HG02610 (cell line): ENCODE measurements around the gene PPM1A.

Experiments
- ATAC-seq: cut with Tn5 transposase; IDR thresholded peaks from one replicate; pipeline ENCODE4 v1.9.1; 2021; ENCODE audit warnings: mild to moderate bottlenecking, moderate library complexity; ENCODE audit not compliant: unreplicated experiment

PPM1A gene

DNA sequence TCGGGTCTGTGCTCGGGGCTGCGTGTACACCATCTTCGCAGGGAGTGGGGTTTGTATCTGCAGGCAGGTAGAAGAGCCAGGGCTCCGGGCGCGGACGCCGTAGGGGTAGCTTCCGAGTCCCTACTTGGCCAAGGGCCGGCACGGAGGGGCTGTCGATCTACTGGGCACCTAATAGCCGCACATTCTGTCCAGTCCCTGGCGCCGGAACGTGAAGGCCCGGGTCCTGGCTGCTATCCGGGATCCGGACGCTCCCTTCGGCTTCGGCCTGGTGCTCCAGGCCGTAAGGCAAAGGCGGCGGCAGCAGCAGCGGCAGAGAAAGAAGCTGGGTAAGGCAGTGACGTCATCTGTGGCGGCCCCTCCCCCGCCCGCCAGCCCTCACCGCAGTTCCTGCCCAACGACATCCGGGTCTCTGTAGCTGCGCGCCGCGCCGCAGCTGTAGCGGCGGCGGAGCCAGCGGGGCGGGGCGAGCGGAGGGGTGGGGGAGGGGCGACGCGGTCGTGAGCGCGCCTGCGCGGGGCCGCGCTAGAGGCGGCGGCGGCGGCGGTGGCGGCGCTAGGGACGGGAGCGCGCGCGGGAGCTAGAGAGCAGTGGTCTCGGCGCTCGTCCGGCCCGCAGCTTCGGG lies at the start of gene PPM1A:
Gene PPM1A (plus strand): TSS at position 525 of the 622 bp plus-strand sequence. CDS start 33,483 bp downstream, outside the sequence.
- ATAC-seq: peak; percentile 67

DNA sequence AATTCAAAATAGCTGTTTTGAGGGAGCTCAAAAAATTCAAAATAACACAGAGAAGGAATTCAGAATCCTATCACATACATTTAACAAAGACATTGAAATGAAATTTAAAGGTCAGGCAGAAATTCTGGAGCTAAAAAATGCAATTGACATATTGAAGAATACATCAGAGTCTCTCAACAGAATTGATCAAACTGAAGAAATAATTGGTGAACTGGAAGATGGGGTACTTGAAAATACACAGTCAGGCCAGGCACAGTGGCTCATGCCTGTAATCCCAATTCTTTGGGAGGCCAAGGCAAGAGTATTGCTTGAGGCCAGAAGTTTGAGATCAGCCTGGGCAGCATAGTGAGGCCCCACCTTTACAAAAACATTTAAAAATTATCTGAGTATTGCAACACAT lies 49.7 kb upstream of the PPM1A start:
- no peak for ATAC-seq

DNA sequence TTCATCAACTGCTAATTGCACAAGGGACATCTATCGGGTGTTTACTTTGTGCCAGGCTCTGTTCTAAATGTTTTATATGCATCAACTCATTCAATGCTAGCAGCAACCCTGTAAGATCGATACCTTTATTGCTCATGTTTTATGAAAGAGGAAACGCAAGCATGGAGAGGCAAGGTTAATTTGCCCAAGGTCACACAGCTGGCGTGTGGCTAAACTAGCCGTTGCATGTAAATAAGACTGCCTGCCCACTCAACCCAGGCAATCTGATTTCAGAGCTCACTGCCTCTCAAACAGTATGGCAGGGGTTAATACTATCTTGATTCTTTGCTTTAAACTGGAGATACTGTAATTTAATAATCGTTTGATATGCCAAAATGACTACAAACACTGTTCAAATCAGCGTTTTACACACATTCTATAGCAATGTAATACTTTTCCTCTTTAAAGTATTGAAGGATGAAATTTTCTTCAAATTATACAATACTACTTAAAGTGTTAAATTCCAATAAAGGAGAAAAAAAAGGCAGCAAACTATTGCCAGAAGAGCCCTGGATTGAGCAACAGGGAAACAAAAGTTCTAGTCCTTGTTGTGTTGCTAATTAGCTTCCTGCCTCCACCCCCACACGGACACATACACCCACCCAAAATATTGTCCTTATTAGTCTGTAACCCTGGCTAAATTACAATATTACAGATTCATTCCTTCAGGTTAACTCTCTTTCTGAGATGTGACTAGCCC lies 44.7 kb upstream of the PPM1A start:
- ATAC-seq: peak; percentile 62

DNA sequence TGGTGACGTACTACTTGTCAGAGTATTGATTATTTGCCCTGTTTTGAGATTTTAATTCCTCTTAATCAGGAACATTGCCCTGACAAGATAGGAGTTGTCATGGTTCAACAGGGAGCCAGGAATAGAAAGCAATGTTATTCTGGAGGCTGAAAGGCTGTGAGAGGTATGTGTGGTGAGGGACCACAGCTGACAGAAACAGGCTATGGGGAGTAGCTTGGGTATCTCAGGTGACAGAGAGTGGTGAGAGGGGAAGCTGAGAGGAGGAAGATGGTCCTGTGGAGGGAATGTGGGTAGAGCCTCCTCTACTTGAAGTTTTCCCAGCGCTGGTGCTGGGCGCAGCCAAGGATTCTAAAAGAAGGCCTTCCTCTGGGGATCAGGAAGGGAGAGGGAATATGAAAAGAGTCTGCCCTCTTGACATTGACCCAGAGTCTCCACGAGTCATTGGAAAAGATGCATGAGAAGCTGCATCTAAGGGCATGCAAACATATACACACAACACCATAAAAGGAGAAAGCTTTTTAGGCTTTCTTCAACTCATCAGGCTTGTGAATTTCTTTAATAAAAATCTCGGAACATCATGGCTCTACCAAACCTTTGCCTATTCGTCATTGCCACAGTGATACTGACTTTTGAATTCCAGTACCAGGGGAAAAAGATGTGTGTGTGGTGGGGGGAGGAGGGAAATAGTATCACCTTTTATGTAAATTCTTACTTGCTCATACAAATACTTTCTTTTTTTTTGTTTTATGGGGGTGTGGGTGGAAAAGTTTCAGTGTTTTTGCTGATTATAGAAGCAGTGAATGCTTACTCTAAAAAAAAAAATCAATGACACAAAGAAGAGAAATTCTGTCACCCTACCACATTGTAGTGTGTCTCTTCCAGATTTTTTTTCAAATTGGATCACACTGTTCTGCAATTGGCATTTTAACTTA lies 43.9 kb upstream of the PPM1A start:
- peak; percentile 44 for ATAC-seq

DNA sequence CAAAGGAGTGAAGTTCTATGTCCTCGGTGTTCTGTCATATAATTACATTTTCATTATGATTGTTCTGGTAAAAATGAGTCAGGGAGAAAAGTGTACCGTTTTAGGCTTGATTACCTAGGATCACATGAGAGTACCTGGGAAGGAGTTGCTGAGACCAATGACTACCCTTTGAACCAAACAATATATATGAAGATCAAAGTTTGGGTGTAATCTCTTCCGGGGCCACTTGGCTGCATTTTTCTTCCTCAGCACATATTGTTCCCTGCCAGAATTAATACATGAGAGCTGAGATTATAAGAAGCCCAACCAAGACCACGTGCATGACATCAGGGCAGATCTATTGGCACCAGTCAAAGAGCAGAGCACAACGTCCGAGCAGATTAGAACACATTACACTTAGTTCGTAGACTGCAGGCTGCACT lies 42.8 kb upstream of the PPM1A start:
- ATAC-seq: peak; percentile 23

DNA sequence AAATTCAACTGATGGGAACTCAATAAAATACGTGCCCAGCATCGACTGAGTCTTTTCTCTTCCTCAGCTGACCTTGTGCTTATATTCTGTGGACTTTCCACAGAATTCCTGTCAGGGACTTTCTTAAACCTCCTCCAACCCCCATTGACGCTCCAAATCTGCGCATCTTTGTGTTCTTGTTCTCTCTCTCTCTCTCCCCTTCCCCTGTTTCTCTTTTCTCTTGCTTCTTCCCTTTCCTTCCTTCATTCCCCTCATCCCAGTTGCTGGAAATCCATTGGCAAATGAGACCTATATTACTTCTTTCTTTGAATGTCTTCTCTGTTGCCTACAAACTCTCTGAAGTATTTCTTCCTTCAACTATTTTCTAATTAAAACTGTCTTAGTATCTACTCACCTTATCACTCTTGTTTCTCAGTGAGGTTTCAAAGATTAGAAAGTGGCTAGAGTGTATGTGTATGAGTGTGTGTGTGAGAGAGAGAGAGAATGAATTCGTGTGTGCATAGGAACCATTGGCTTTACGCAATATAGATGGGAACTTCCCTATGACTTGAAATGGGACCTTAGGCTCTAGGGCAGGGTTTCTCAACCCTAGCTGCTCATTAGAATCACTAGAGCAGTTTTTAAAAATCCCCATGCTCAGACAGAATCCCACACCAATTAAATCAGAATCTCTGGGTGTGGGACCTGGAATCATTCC lies 42.0 kb upstream of the PPM1A start:
- ATAC-seq: peak; percentile 68

DNA sequence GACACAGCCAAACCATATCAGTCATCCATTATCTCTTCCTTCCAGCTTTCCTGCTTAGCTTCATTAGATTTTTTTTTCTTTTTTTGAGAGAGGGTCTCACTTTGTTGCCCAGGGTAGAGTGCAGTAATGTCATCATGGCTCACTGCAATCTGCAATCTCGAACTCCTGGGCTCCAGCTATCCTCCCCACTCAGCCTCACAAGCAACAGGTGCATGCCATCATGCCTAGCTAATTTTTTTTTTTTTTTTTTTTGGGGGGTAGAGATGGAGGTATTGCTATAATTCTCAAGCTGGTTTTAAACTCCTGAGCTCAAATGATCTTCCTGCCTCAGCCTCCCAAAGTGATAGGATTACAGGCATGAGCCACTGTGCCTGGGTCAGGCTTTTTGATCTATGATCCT lies 38.3 kb upstream of the PPM1A start:
- ATAC-seq: no peak

DNA sequence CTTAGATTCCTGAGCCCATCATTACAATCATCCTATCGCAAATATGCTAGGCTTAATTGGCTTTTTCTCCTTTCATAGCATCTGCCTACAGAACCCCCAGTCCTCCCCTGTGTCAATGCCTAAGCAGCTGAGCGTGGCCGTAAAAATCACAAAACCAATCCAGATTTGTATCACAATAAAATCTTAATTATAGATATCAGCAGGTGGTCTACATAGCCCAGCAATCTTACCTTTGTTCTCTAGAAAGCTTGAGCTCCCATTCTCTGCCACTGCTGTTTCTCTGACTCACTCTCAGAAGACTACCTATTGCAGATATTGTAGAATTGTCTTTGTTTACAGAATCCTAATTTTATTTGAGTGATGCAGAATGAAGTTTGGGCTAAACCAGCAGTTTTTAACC lies 37.9 kb upstream of the PPM1A start:
- ATAC-seq: no peak

DNA sequence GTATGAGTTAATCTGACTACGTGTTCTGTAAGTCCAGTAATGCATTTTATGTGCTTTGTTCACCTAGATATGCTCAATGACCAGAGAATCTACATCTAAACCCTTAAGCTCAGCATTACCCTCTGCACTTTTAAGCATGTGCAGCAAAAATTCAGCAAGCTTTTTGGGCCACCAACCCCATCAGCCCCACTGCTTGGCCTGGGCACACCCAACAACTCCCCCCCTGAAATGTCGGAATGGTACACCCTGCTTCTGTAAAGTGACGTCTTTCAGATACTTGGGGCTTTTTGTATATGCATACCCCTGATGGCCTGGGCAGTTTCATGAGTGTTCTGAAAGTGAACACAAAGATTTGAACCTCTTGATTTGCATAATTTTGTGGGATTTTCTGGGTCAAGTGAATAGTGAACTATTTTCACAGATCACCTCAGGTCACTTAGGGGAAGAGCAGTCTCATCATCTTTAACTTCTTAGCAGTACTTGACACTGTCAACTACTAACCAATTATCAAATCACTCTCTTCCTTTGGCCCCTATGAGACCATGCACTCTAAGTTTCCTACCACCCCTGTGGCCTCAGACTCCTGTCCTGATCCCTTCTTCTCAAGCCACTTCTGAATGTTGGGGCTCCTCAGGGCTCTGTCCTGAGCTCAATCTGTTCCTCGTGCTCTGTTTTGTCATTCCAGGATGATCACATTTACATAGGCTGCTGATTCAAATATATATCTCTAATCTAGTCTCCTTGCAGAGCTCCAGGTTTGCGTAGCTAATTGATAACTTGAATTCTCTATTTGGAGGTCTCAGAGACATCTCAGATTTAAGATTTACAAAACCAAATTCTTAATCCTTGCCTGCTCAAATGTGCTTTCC lies 36.3 kb upstream of the PPM1A start:
- peak; percentile 90 for ATAC-seq

DNA sequence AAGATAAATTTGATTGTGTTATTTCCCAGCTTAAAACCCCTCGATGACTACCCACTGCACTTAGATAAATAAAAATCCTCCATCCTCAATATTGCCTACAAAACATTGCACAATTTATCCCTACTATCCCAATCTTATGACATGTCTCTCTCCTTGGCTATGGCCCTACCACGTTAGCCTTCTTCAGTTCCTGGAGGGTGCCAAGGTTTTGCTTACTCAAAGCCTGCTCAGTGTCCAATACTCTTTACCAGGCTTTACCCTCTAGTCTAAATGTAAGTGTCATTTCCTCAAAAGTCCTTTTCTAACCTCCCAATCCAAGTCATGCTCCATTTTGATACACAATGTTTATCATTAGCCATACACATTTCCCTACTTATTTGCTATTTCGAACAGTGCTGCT lies 35.0 kb upstream of the PPM1A start:
- no peak for ATAC-seq

DNA sequence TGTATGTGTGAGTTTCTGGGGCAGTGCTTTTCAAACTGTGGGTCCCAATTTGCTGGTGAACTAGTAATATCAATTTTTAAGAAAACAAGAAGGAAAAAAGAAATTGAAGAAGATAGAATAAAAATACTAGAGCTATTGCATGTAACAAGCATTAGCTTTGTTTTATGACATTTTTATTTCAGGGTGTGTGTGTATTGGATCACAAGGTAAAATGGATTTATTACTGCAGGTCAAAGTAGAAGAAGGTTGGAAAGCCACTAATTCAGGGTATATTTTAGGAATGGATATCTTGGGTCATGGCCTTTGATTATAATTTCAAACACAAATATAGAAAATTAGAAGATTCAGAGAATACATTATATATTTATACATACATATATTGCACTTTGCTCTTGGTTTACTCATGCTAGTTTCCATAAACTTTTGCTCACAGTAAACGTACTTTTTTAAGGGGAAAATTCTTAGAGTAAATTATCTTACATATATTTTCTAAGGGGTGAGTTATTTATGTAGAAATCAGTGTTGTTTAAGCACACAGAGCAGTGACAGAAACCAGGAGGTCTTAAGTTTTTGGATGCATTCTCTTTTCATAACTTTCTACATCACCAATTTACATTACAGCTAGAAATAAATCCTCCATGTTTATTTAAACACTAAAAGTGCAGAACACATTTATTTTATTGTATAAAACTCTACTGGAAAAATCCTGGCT lies 34.5 kb upstream of the PPM1A start:
- ATAC-seq: no peak

DNA sequence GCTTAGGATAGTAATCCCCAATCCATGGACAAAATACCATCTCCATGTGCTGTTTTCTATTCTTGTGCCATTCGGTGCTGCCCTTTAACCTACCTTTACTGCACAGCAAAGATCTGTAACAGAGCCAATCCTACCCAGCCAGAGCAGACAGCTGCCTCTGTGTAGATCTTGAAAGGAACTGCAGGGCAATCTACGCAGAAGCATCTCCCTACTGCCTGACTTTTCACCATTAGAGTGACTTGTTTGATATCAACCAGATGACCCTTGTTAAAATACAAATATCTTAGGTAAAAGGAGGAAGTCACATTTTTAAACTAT lies 33.9 kb upstream of the PPM1A start:
- ATAC-seq: no peak

DNA sequence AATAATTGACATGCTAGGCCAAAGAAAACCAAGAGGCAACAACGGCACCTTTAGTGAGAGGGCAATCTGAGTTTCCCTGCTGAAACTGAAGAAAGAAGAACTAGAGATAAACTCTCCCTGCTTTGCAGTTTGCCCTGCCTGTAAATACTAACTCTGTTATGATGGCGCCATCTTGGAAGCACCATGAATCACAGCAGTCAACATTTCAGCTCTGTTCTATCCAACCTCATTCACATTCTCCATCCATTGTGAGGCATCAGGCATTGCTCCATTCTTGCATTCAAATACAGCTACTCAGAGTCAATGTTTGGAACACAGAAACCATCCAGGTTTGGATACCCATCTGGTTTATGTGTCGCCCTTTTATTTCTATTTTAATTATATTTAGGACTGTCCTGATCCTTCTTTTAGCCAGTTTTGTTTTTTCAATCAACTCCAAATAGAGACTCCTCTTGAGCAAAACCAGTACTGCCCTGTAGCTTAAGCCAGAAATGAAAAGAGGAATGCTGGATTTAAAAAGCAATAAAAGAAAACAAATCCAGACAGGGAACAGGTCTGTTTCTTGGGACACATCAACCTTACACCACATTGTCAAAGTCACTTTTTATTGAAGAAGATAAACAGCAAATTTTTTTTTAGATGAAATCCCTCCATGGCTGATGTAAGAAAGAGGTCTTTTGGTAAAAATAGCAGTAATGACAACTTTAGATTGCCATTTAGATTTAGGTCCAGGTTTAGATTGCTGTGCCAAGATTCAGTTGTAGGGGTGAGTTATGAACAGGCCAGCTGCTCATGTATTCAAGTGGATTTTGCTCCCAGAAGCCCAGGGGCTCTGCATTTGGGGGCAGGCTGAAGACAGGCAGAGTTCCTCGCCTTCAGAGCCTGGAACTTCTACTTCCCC lies 33.3 kb upstream of the PPM1A start:
- no peak for ATAC-seq

DNA sequence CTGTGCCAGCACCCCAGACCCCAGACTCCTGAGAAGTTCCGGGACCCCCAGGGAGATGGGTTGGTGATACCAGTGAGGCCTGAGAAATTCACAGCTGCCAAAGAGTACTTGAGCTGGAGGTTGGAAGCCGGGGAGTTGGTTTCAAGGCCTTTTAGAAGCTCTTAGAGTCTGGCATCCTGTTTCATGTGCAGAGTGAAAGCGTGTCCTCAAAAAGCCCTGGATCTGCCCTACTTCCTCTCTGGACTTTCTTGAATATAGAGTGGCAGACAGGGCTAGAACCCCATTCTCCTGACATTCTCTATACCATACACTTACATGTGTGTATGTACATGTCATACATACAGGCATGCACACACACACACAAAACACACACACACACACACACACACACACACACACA lies 31.3 kb upstream of the PPM1A start:
- no peak for ATAC-seq

DNA sequence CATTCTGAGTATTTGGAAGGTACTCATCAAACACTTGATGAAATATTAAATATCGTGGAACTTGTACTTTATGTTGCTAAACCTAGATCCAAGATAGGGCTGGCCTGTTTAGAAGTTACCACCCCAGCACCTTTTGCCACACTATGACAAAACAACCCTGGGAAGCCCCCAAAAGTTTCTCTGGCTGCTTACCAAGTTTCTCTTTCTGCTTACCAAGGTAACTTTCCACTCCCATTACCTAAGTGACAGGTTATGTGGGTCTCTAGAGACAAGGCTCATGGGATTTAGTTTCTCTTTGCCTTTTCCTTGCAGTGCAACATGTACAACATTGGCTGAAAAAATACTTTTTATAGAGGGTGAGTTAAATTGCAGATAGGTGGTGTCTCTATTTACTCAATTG lies 28.9 kb upstream of the PPM1A start:
- ATAC-seq: peak; percentile 65

DNA sequence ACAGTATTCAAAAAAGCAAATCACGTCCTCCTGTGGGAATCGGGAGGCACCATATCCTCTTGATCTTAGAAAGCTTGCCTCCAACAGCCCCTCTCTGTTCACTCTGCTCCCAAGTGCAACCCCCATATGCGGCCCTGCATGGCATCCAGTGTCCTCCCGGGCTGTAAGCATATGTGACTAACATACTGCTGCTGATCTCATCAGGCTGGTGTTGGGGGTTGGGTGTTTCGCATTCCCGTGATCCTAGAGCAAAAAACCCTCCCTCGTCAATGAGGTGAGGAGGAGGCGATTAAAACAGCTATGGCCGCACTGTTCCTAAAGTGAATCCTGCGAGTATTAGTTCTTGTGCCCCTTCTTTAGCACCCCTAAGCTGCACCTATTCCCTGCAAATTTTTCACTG lies 28.1 kb upstream of the PPM1A start:
- ATAC-seq: no peak

DNA sequence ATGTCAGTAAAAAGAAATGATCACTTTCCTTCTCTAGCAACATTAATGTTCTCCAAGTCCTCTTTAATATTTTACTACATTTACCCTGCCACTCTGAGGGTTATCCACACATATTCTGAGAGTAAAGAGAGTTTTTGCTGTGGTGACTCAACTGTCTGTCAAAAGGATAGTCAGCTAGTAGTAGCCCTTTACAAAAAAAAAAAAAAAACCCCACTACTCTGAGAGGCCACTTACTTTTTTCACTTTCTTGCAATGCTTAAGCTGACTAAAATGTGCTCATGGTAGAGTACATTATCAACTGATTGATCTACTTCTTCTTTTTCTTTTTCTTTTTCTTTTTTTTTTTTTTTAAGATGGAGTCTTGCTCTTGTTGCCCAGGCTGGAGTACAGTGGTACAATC lies 27.6 kb upstream of the PPM1A start:
- ATAC-seq: peak; percentile 40

DNA sequence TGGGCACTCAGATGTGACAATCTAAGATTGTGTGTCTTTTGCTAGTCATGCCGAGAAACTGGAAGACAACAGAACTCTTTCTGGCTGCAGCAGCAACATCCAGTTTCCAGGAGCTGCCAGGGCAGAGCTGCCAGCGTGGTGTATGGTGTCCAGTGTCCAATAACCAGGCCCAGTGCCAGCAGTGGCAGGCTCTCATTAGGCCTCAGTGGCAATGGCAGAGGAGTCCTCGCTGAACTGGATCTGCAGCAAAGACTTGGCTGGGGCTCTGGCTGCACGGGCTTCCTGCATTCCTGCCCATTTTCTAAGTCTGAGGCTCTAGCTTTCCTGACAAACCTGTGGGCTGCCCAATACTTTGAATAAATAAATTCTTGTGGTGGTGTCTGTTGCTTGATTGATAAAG lies 26.2 kb upstream of the PPM1A start:
- no peak for ATAC-seq

DNA sequence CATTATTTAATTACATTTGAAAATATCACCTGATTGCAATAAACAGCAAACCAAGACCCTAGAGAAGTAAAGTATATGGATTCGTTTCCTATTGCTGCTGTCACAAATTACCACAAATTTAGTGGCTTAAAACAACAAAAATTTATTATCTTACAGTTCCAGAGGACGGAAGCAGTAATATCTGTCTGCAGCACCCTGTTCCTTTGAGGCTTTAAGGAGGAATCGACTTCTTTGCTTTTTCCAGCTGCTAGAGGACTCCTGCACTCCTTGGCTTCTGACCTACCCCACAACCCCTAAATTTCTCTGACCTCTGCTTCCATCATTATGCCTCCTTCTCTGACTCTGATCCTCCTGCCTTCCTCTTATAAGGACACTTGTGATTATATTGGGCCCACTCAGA lies 23.8 kb upstream of the PPM1A start:
- no peak for ATAC-seq
